KBM-7 (cell line): ENCODE data around the gene IFNGR2.
A peak's percentile ranks its signal among the peaks of the same experiment; 100 is the strongest.
"Not testable (repeated sequence)": the region's sequence is repeated elsewhere in the genome, so short reads cannot be mapped to it uniquely, and the experiment has no call there.

Experiments
- DNase-seq: peaks from one replicate; pipeline ENCODE4 v3.0.0-alpha.2; 2015
- in situ Hi-C: fragments of 300-500 bp; cut with MboI; formaldehyde crosslinking; loops from 2 replicates; pipeline ENCODE4 v1.14.3; 2020; ENCODE audit warnings: low sequenced_read_pairs, low pct_unique_long_range_greater_than_20kb, mixed read lengths

IFNGR2 gene

DNA sequence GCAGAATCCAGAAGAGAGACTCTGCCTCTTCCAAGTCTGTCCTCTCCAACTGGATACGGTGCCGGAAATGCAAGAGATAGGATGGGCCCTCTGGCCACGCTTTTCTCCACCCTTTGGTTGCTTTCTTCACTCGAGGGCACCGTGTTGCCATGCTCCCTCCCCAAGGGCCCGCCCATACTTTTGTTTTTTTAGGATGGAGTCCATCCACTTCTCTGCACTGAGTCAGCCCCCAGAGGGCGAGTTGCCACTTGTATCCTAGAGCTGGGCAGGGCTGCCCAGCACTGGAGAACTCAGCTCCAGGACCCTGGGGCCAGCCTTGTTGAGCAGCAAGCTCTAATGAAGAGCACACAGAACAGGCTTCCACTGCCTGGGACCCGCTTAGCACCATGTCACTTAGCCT, 25.5 kb downstream of the IFNGR2 start:
- in situ Hi-C loops: no loop called here
- DNase-seq: no peak

DNA sequence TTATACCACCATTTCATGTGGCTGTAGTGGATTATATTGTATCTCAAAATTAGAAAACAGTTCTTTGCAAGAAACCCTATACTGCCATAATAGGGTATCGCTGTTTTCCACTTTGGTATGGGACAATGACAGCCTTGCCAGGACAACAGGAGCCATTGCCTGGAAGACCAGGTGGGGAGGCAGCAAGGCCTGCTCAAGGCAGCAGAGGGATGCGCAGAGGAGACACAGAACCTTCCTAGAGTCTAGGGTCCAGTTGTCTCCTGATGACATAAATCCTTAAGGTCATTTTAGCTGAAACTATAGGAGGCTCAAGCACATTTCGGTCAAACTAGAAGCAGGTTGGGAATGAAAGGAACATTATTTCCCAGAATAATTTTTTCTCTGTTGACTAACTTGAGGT, 27.6 kb downstream of the IFNGR2 start:
- no peak for DNase-seq
- in situ Hi-C loops: no loop called here

DNA sequence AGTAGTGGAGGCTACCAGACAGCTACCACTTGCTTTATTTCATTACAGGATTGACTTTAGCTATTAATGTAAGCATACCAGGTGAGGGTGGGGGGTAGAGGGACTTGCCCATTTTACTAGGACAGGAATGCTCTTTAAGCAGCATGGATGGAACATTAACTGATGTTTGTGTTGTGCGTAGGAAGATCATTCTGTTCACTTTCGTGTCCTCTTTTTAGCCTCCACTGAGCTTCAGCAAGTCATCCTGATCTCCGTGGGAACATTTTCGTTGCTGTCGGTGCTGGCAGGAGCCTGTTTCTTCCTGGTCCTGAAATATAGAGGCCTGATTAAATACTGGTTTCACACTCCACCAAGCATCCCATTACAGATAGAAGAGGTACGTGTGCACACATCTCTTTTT, 29.3 kb downstream of the IFNGR2 start:
- DNase-seq: no peak
- in situ Hi-C loops: no loop called here

DNA sequence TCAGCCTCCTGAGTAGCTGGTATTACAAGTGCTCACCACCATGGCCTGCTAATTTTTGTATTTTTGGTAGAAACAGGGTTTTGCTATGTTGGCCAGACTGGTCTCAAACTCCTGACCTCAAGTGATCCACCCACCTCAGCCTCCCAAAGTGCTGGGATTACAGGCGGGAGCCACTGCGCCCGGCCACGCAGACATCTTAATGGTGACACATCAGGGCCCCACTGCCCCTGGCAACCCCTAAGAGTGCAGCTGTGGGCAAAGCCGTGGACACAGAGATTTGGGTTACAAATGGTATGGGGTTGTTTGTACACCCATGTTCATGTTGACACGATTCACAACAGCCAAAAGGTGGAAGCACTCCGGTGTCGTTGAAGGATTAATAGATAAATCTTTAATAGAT, 29.8 kb downstream of the IFNGR2 start:
- in situ Hi-C loops: no loop called here
- DNase-seq: no peak

DNA sequence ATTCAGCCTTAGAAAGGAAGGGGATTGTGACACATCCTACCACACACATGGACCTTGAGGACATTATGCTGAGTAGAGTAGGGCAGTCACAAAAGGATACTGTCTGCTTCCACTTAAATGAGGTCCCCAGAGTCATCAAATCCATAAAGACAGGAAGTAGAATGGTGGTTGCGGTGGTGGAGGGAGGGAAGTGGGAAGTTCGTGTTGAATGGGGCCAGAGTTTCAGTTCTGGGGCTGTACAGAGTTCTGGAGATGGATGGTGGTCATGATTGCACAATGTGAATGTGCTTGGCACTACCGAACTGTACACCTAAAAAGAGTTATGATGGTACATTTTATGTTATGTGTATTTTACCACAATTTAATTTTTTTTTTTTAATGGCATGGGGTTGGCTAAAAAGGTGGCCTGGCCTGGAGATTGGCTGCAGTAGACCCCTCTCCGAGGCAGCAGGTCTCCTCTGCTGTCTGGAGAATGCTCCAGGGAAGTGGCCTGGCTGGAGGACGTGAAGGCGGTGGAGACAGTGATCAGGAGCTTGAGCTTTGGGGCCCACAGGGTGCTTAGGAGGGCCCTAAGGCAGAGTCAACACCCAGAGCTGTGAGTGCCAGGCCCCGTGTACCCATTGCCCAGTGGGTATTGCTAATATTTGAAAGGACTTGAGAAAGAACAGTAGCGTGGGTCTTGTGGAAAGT, 30.4 kb downstream of the IFNGR2 start:
- in situ Hi-C loops: no loop called here
- peak; percentile 86 for DNase-seq

DNA sequence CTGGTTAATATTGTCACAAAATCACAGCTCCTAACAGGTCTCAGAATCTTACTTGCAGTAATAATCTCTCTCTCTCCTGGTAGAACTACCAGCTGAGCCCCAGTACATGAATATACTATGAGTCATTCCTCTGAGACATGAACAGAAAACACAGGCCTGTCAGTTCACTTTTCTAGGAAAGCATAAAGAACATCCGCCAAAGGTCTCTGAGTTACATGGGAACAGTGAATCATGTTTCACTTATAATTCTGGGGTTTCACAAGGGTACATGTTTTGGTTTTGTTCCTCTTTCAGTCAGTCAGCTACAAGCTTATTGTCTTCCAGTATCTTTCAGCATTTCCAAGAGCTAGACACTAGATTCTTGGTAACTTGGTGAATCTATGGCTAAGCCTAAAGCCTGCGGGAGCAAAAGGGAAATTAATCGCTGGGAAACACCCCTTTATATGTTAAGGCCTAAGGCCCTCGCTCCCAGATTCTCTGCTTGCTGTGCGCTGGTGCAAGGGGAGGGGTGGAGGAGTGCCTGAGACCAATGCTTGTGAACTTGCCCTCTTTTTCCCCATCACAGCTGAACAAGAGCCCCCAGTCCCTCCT, 31.7 kb downstream of the IFNGR2 start:
- in situ Hi-C loops: no loop called here
- DNase-seq: peak; percentile 78

DNA sequence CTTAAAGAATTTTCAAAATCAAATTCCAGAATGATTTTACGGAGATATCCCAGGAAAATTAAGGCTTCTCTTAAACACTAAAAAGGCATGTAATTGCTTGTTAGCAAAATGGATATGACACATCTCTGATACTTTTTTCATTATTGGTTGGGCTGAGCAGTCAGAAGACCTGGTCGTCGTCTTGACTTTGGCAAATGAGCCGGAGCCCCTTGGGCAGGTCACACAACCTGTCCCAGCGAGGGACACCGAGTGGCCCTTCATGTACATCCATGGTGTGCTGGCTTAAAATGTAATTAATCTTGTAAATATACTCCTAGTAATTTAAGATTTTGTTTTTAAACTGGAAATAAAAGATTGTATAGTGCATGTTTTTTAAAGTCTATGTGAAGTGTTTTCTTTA, 33.9 kb downstream of the IFNGR2 start:
- DNase-seq: no peak
- in situ Hi-C loops: no loop called here

DNA sequence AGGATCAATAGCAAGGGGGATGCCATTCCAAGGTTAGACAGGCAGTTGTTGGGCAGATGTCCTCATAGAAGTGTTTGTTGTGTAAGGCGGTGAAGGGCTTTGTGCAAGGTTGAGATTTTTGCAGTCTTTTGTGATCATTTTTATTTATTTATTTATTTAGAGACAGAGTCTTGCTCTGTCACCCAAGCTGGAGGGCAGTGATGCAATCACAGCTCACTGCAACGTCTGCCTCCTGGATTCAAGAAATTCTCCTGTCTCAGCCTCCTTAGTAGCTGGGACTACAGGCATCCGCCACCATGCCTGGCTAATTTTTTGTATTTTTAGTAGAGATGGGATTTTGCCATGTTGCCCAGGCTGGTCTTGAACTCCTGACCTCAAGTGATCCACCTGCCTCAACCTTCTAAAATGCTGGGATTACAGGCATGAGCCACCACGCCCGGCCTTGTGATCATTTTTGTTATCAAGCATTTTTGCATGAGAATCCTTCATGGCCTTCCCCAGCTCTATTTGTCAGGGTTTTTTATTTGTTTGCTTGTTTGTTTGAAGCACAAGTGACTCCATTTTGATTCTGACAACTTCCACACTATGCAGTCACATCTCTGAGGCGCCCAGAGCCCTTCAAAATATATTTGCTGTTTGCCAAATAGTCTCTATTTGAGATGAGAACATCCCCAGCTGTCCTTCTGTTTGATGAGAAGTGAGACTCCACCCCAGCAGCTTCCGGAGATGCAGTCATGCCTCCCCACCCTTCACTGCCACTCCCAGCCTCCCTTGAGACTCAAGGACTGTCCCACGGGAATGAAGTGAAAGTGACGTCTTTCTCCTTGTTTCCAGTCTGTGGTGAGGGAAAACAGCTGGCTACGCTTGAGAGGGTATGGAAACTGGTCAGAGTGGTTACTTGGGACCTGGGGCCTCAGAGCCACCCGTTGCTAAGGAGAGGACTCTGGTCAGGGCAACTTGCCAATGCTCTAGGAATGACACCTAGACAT, 38.6 kb downstream of the IFNGR2 start:
- DNase-seq: no peak
- in situ Hi-C loops: no loop called here

DNA sequence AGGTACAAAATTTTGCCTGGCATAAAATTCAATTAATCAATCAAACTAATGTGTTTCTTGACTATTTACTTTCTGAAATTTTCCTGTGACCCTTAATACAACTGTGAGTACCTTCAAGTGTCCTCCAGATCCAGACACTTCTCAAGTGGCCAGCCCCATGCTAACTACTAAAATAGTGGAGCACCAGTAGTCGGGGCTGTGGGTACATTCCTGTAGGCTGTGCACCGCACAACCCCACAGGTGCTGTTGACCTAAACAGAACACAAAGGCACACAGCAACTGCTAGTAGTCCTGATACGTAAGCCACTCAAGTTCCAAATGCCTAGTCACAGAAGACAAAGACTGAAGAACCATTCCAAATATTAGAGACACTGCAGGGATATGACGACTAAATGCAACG, 40.0 kb downstream of the IFNGR2 start:
- DNase-seq: no peak
- in situ Hi-C loops: no loop called here

DNA sequence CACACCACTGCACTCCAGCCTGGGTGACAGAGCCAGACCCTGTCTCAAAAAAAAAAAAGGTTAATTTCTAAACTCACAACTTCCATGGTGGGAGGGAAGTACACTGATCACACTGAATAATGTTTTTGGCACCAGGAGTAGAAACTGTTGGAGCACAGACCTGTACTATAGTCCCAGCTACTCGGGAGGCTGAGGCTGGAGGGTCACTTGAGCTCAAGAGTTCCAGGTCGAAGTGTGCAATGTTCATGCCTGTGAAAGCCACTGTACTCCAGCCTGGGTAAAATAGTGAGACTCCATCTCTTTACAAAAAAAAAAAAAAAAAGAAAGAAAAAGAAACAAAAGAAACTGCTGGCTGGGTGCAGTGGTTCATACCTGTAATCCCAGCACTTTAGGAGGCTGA, 41.3 kb downstream of the IFNGR2 start:
- no peak for DNase-seq
- in situ Hi-C loops: no loop called here

DNA sequence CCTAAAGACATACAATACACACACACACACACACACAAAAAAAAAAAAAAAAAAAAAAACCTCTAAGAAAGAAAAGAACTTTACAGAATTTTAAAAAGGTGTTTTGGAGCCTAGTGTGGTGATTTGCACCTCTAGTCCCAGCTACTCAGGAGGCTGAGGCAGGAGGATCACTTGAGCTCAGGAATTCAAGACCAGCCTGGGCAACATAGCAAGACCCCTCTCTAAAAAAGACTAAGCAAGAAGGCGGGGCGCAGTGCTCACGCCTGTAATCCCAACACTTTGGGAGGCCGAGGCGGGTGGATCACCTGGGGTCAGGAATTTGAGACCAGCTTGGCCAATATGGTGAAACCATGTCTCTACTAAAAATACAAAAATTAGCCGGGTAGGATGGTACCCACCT, 43.4 kb downstream of the IFNGR2 start:
- in situ Hi-C loops, DNase-seq: not testable (repeated sequence)

DNA sequence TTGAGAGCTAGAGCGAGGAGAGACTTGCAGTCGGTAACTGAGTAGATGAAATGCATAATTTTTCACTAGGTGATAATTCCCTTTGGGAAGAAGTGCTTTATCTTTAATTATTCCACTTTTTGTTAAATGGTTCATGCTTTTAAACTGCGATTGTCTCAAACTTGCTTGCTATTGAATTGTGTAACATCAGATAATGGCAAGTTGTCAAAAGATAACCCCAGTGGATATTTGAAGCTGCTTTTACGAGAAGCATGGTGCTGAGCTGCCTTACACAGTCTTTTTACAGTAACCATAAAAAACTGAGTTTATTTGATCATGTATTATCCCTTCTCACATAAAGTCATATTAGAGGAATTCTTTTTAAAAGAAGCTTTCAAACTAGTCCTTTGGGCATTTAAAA, 46.4 kb downstream of the IFNGR2 start:
- no peak for DNase-seq
- in situ Hi-C loops: no loop called here

DNA sequence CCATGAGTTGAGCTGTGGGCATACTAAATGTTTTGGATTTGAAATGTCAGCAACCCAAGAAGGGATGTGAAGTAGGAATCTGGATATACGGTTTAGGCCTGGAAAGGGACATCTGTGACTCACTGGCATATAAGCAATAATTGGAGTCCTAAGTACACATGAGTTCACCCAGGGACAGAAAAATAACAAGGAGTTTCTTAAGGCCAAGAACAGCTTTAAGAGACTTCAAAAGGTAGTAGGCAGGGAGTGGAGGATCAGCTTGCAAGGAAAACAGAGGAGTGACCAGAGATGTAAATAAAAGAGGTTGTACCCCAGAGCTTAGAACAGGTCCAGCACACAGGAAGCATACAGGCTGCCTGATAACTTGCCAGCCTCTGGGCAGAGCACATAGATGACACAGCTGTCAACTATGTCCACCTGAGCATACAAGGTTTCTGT, 48.4 kb downstream of the IFNGR2 start:
- in situ Hi-C loops: no loop called here
- DNase-seq: no peak

DNA sequence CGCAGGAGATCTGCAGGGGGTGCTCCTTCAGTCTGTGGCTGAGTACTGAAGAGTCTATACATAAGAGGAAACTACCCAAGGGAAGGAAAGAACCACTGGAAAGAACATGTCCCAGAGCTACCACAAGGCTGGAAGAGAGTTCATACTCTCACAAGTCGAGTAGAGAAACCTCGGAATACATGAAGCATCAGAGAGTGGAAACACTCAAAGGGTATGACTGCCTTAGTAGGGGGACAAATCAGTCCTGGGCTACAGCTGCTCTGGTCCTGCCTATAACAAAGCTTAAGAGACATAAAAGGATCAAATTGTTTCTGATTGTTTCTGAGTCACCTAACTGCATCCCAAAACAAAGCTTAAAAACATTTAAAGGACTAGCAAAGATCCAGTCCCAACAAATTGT, 49.1 kb downstream of the IFNGR2 start:
- DNase-seq: no peak
- in situ Hi-C loops: no loop called here

DNA sequence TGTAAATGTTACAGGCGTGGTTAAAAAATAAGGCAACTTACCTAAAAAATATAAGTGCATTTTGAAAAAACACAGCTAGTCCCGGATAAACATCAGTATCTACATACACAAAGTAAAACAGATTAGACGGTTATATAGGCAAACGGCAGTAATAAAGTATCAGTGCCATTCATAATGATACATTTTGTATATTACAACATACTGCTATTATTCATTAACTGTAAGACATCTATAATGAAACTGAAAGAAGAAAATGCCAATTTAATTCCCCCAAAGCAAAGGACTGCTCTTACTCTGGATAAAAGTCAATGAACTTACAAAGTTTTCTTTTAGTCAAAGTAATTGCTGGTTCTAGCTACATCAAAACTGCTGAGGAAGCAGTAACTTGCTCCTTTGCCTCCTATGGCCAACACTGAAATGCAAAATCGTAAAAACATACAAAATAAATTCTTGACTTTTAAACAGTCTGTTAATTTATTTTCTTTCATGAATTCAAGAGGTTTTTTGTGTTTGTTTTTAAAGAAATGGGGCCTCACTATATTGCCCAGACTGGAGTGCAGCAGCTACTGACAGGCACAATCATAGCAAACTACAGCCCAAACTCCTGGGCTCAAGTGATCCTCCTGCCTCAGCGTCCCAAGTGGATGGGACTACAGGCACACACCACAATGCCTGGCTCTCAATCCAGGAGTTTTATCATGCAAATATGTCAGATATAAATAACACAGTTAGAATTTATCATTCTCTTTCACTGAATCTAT, 52.7 kb downstream of the IFNGR2 start:
- DNase-seq: no peak
- in situ Hi-C loops: no loop called here

DNA sequence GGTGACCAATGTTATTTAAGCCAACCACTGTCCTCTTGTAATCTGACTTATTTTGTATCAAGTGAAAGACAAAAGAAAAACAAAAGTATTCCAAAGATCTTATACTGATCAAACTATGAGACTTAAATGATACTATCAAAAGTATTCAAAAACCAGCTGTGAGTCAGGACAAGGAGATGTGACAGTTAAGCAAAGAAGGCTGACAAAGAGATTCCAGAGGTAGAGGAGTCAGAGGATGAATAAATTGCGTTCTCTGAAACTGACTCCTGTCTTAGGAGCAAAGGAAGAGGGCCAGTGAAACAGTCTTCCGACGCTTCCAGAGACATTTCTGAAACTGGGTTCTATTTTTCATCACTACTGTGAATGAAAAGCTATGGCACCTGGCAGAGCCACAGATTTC, 55.6 kb downstream of the IFNGR2 start:
- DNase-seq: no peak
- in situ Hi-C loops: no loop called here

DNA sequence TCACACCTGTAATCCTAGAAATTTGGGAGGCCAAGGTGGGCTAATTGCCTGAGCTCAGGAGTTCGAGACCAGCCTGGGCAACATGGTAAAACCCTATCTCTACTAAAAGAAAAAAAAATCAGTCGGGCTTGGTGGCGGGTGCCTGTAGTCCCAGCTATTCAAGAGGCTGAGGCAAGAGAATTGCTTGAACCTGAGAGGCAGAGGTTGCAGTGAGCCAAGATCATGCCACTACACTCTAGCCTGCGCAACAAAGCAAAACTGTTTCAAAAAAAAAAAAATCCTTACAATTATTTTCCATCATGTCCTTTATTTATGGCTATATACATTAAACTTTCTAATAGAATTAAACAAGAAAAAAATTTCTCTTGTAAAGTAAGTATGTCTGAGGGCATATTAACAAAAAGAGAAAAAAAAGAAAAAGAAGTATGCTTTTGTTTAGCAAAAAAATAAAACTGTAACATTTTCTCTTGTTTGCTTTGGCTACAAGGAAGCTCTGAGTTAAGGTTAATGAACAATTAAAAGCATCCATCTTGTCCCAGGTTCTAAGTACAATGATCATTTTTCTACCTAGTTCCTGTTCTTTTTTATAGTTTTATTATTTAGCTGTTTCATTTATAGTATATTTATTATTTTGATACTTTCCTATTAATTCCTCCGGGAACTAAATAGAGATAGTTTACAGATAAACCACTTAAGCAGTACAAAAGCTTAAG, 58.5 kb downstream of the IFNGR2 start:
- DNase-seq: no peak
- in situ Hi-C loops: no loop called here

DNA sequence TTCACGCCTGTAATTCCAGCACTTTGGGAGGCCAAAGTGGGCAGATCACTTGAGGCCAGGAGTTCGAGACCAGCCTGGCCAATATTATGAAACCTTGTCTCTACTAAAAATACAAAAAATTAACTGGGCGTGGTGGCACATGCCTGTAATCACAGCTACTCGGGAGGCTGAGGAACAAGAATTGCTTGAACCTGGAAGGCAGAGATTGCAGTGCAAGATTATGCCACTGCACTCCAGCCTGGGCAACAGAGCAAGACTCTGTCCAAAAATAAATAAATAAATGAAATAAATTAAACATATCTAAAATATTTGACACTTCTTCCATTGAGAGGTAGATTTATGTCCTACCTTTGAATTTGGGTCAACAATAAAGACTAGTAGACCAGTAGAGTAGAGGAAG, 66.0 kb downstream of the IFNGR2 start:
- in situ Hi-C loops, DNase-seq: not testable (repeated sequence)

DNA sequence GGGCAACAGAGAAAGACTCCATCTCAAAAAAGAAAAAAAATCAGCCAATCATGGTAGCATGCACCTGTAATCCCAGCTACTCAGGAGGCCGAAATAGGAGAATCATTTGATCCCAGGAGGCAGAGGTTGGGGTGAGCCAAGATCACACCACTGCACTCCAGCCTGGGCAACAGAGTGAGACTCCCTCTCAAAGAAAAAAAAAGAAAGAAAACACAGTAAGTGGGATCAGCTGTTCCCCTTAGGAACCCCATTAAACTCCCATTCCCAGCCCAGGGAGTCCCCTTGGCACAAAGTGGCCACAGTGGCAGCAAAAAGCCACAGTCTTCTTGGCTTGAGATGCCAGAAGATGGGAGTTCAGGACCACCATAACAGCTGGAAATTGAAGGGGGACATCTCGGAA, 67.5 kb downstream of the IFNGR2 start:
- no peak for DNase-seq
- in situ Hi-C loops: no loop called here
